ENCODE data around the gene GAK. TPM values are rescaled to one million over a fixed set of nuclear protein-coding genes. Genes with fewer than 3 reads are reported as not detected.

Gene GAK
- total RNA-seq, 1 experiment from 2014 or later, result 86.6 TPM

DNA sequence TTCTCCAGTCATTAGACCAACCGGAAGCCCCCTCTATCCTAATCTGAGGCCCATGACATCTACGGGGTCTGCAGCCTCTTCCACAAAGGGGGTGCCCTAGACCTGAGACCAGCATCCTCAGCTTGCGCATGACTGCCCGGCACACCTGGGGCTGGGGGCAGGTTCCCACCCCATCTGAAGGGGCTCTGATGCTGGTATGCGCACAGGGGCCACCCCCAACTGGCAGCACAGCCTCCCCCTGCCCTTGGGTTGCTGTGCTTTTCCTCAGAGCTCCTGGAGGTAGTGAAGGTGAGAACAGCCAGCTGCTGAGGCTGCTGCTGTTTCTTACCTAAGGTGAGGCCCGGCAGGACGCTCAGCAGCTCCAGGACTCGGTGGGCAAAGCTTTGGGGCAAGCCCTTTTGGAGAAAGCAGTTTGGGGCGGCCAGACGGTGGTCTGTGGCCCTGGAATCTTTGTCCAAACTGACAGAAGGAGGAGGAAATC is 87.3 kb downstream of the GAK start:
- CTCF ChIA-PET, result no interaction called here
- Histone ChIP-seq H3K9me3 (ENCODE audit: control insufficient read depth, insufficient read depth, low read depth, low read length) (no peaks in the 10 kb centered on the region), H3K27ac (ENCODE audit: low read length) (no peak overlapping the region), H3K27me3 (ENCODE audit: control insufficient read depth, insufficient read depth, low read length) (no peaks in the 10 kb centered on the region), H3K4me1 (ENCODE audit: control insufficient read depth, insufficient read depth, low read length) (no peaks in the 10 kb centered on the region), H3K4me3 (ENCODE audit: low read depth in 2 of 2, low read length in 2 of 2) (no peak overlapping the region), H3K36me3 (ENCODE audit: control insufficient read depth, insufficient read depth, low read length) (no peaks in the 10 kb centered on the region)
- in situ Hi-C loops (cut with HindIII; ENCODE audit: low pct_unique_long_range_greater_than_20kb, low sequenced_read_pairs) (no loop called here), intact Hi-C loops (cut with micrococcal nuclease; ENCODE audit: unreplicated experiment) (no loop called here)
- POLR2A ChIA-PET, result no interaction called here
- no TSS peak for BruUV-seq (replicated peaks)
- TF ChIP-seq REST (IDR thresholded peaks at IDR 0.05; ENCODE audit: insufficient read depth in 1 of 2, low read depth in 2 of 2, low read length in 1 of 2) (no peak), TCF7L2 (IDR thresholded peaks at IDR 0.05; ENCODE audit: low read depth, low read length) (no peak), POLR2AphosphoS5 (IDR thresholded peaks at IDR 0.05; ENCODE audit: low read depth, low read length) (no peak), SIN3A (IDR thresholded peaks at IDR 0.05; ENCODE audit: borderline replicate concordance, insufficient read depth, low read depth, low read length) (no peak)
- TF ChIP-seq, protein P1, sequence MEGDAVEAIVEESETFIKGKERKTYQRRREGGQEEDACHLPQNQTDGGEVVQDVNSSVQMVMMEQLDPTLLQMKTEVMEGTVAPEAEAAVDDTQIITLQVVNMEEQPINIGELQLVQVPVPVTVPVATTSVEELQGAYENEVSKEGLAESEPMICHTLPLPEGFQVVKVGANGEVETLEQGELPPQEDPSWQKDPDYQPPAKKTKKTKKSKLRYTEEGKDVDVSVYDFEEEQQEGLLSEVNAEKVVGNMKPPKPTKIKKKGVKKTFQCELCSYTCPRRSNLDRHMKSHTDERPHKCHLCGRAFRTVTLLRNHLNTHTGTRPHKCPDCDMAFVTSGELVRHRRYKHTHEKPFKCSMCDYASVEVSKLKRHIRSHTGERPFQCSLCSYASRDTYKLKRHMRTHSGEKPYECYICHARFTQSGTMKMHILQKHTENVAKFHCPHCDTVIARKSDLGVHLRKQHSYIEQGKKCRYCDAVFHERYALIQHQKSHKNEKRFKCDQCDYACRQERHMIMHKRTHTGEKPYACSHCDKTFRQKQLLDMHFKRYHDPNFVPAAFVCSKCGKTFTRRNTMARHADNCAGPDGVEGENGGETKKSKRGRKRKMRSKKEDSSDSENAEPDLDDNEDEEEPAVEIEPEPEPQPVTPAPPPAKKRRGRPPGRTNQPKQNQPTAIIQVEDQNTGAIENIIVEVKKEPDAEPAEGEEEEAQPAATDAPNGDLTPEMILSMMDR (IDR thresholded peaks at IDR 0.05), result no peak
- DNase-seq (ENCODE audit: low read depth, low spot score), result no peak
- ATAC-seq, result no peak

DNA sequence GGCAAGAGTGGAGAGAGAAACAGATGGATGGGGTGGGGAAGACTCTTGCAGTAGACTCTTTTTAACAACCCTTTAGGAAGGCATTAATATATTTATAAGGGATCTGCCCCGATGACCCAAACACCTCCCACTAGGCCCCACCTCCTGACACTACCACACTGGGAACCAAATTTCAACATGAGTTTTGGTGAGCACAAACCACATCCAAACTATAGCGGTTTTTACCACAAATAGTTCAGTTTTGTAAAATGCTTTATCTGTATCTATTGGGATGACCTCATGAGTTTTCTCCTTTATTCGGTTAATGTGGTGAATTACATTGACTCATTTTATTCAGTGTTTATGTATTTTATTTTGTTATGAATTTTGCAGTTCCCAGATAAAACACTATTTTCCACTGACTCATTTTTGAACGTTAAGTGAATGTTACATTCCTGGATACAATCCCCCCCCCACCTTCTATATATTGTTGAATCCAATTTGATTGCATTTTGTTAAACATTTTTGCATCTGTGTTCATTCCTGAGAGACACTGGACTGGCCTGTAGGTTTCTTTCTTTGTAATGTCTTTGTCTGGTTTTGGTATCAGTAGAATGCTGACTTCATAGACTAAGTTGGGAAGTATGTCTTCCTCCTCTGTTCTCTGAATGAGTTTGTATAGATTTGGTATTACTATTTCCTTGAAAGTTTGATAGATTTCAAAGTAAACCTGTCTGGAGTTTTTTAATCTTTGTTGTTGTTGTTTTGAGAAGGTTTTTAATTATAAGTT is 92.3 kb downstream of the GAK start:
- DNase-seq (ENCODE audit: low read depth, low spot score), result no peak
- Histone ChIP-seq H3K27ac (ENCODE audit: low read length) (no peak overlapping the region), H3K27me3 (ENCODE audit: control insufficient read depth, insufficient read depth, low read length) (no peaks in the 10 kb centered on the region), H3K36me3 (ENCODE audit: control insufficient read depth, insufficient read depth, low read length) (no peaks in the 10 kb centered on the region), H3K4me1 (ENCODE audit: control insufficient read depth, insufficient read depth, low read length) (no peaks in the 10 kb centered on the region), H3K9me3 (ENCODE audit: control insufficient read depth, insufficient read depth, low read depth, low read length) (no peaks in the 10 kb centered on the region), H3K4me3 (ENCODE audit: low read depth in 2 of 2, low read length in 2 of 2) (no peak overlapping the region)
- no TSS peak for BruUV-seq (replicated peaks)
- intact Hi-C loops (cut with micrococcal nuclease; ENCODE audit: unreplicated experiment), result no loop called here
- no peak for TF ChIP-seq TCF7L2 (IDR thresholded peaks at IDR 0.05; ENCODE audit: low read depth, low read length)
- TF ChIP-seq SIN3A (IDR thresholded peaks at IDR 0.05; ENCODE audit: borderline replicate concordance, insufficient read depth, low read depth, low read length), result no peak
- TF ChIP-seq REST (IDR thresholded peaks at IDR 0.05; ENCODE audit: insufficient read depth in 1 of 2, low read depth in 2 of 2, low read length in 1 of 2), result no peak
- TF ChIP-seq, protein P1 (IDR thresholded peaks at IDR 0.05), result no peak
- no peak for TF ChIP-seq POLR2AphosphoS5 (IDR thresholded peaks at IDR 0.05; ENCODE audit: low read depth, low read length)
- in situ Hi-C loops (cut with HindIII; ENCODE audit: low pct_unique_long_range_greater_than_20kb, low sequenced_read_pairs), result no loop called here
- no peak for ATAC-seq
- ChIA-PET POLR2A (no interaction called here), CTCF (no interaction called here)

Measured in Panc1 (cell line).